H1 (cell line): ENCODE data around the gene OLFM2.

Source experiments
- CTCF ChIP-seq, 3 experiments: IDR thresholded peaks; 1 replicate in 2 of 3; 2 replicates in 1 of 3; pipeline versions ENCODE4 v1.5.1 to v1.6.1; 2011; ENCODE audit warnings: low read length in 3 of 3, mild to moderate bottlenecking in 3 of 3, inconsistent platforms in 2 of 3, low read depth in 1 of 3, moderate library complexity in 1 of 3; ENCODE audit not compliant: insufficient read depth in 1 of 3; ENCODE audit errors: control extremely low read depth in 1 of 3
- RAD21 ChIP-seq, 2 experiments: IDR thresholded peaks in 1 of 2; conservative IDR thresholded peaks in 1 of 2; 2 replicates each; pipeline ENCODE4 v1.6.1; 2011; ENCODE audit warnings: low read depth in 2 of 2, low read length in 2 of 2, improper control_type of control experiment in 1 of 2, inconsistent platforms in 1 of 2, mild to moderate bottlenecking in 1 of 2, moderate library complexity in 1 of 2
- TCF12 ChIP-seq: IDR thresholded peaks from 2 replicates; pipeline ENCODE4 v1.6.1; 2011; ENCODE audit warnings: low read depth, mild to moderate bottlenecking, low read length
- ZNF274 ChIP-seq: IDR thresholded peaks from 2 replicates; pipeline ENCODE4 v1.7.0; 2012; ENCODE audit warnings: low read length, borderline replicate concordance; ENCODE audit errors: extremely low read depth

- TF ChIP-seq TCF12: no peak
- TF ChIP-seq ZNF274: no peak
- no peak for TF ChIP-seq CTCF (IDR thresholded peaks at IDR 0.05; ENCODE audit: control extremely low read depth in 1 of 3, insufficient read depth in 1 of 3, low read depth in 1 of 3, low read length in 3 of 3)
- no peak for TF ChIP-seq RAD21 (IDR thresholded peaks at IDR 0.05 in 1 of 2, conservative IDR thresholded peaks at IDR 0.05 in 1 of 2; ENCODE audit: low read depth in 2 of 2, low read length in 2 of 2)
Observed at GRCh38 chr19:9834307-9834725, 102.0 kb downstream of the OLFM2 start.
